Stimulated activated CD4-positive, alpha-beta T cell treated with anti-CD3 and anti-CD28 coated beads, Interleukin-1b, Interleukin-23, amount 100 ng/mL, for 24 hours (primary cell): Measurements from ENCODE around the gene C10orf88.
A peak's percentile ranks its signal among the peaks of the same experiment; 100 is the strongest.
"Not testable (repeated sequence)": the region's sequence is repeated elsewhere in the genome, so short reads cannot be mapped to it uniquely, and the experiment has no call there.

Experiments used
- DNase-seq, 4 experiments: peaks; one replicate each; pipeline ENCODE4 v3.0.0-alpha.2; 2020; ENCODE audit warnings: low read depth in 4 of 4, low spot score in 1 of 4

Gene C10orf88

DNA sequence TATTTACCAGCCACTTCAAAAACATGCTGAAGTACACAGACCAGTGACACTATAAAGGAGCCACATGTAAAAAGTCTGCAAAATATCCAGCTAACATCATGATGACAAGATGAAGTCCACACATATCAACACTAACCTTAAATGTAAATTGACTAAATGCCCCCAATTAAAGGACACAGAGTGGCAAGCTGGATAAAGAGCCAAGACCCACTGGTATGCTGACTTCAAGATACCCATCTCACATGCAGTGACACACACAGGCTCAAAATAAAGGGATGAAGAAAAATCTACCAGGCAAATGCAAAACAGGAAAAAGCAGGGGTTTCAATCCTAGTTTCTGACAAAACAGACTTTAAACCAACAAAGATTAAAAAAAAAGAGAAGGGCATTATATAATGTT, 12.9 kb upstream of the C10orf88 start:
- DNase-seq = no peak

DNA sequence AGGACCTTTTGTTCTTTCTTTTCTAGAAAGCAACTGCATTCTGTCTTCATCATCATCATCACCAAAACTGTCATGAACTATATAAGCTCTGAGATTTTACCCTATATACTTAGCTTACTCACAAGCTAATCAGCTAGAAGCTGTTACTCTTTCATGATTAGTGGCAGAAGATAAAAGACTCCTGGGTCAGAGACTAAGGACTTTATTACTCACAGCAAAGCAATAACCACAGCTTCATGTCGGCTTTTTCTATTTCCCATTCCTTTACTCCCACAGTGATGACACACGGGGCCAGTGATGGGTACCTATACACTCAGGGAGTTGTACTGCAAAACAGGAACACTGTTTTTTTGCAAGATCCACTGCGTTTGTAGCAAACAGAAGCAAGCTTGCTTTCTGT, 8.4 kb upstream of the C10orf88 start:
- no peak for DNase-seq

DNA sequence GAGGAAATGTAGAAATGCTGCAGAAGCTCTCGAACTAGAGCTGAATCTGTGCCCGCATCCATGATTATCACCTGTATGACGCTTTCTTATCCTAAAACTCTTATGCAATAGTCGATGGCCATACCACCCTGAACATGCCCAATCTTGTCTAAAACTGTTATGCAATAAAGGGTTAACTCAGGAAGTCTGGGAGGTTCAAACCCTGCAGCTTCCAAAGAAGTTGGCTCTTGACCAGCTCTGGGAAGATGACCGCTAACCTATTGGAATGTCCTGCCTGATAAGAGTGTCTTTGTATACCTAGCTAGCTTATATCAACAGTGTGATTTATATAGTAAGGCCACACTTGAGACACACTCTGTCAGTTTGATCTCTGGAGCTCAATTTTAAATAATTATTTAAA, 3.4 kb upstream of the C10orf88 start:
- DNase-seq = no peak

DNA sequence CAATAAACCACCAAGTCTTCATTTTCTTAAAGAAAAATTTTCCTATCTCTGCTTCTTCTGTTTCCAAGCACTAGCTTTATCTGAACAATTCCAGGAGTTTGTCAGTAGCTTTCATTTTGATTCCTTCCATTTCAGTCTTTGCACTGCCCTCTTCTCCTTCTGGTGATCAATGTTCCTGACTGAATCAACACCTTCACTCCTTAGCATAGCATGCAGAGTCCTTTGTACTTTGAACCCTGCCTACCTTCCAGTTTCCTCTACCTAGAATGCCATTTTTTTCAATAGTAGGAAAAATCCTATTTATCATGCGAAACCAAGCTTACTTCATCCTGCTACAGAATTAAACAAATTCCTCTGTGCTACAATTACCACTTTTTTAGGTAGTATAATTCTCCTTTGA, 1.9 kb upstream of the C10orf88 start:
- DNase-seq = no peak

DNA sequence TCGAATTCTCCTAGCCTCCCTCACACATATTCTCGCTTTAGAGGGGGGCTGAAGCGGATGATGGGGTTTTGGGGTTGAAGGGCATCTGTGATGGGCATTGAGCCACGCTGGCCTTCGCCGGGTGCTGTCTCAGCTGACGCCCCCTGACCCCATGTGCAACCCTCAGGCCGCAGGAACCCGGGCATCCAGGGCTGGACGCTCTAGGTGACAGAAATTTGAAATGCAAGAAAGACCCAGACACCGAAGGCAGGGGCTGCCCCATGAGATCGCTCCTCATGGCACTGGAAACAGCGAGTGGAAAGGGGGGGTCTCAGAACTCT, 664 bp upstream of the C10orf88 start:
- no peak for DNase-seq

DNA sequence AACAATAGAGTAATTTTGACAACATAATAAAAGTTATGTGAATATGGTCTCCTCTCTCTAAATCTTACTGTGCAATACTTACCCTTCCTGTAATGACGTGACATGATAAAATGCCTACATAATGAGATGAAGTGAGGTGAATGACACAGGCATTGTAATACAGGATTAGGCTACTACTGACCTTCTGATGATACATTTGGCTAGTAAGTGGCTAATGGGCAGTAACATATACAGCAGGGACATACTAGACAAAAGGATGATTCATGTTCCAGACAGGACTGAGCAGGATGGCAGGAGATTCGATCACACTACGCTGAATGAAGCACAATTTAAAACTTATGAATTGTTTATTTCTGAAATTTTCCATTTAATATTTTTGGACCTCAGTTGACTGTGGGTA, 4.7 kb downstream of the C10orf88 start:
- no peak for DNase-seq

DNA sequence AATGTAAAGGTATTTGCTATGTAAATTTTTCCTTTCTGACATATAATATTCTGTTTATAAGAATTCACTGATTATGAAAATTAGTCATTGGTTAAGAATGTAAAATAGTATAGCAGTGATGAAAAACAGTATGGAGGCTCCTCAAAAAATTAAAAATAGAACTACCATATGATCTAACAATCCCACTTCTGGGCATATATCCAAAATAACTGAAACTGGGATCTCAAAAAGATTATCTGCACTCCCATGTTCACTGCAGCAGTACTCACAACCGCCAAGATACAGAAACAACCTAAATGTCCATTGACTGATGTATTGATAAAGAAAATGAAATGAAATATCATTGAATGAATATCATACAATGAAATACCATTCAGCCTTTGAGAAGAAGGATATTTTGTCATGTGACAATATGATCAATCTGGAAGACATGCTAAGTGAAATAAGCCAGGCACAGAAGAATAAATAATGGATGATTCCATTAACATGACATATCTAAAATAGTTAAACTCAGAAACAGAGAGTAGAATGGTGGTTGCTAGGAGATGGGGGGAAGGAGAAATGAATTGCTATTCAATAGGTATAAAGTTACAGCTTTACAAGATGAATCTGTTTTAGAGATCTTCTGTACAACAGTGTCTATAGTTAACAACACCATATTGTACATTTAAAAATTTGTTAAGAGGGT, 14.0 kb downstream of the C10orf88 start:
- no peak for DNase-seq

DNA sequence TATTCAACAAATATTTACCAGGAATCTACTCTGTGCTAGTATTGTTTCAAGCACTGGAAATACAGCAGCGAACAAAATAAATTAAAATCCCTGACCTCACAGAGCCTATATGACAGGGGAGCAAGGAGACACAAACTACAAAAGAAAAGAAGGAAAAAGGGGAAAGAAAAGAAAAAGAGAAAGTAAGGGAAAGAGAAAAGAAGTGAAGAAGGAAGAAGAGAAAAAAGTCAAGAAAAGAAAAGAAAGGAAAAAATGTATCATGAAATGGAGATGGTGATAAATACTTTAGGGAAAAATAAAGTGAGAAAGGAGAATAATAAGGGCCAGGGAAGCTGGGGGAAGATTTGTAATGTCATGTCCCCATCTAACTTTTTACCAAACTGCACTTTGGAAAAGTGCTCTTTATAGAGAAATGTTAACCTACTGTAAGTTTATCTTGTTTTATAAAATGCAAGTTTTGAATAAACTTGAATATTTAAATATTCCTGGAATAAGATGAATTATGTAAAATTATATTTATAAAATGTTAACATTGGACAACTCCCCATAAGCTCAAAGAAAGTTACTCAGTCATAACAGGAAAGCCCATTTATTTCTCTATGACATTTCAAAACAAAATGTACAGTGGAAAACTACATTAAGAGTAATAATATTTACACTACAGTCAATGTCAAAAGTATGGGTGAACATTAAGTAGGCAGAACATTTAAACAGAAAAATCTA, 14.7 kb downstream of the C10orf88 start:
- DNase-seq = no peak

DNA sequence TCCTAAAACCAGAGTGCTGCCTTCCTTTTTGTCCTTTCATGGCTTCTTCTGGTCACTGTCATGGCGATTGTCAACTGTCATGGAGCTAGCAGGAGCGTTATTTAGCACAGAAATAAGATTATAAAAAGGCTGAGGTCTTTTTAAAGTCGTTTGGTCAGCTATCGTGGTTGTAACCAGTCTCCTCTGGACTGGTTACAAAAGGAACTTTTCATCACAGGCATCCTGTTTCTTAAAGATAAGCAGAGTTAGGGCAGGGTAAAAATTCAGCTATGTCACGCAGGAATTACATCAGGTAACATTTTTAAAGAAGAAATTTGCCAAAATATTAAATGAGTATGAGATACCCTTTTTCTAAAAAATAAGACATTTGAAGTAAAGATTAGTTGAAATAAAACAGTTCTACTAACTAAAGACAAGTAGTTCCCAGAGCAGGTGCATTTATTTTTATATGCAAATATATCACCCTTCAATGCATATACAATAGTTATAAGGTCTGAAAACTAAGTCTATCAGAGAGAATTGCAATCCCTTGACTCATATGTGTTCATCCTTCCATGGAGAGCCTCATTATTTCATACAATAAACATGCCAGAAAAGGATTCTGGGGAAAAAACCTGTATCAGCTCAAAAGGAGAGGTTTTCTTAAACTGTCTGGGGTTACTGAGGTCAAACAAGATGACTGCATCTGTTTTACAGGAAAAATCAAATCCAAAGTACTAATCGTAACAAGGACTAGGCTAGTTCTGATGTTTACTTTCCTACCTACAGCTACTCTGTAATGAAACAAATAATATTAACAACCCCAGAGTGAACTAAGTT, 22.7 kb downstream of the C10orf88 start:
- DNase-seq = no peak

DNA sequence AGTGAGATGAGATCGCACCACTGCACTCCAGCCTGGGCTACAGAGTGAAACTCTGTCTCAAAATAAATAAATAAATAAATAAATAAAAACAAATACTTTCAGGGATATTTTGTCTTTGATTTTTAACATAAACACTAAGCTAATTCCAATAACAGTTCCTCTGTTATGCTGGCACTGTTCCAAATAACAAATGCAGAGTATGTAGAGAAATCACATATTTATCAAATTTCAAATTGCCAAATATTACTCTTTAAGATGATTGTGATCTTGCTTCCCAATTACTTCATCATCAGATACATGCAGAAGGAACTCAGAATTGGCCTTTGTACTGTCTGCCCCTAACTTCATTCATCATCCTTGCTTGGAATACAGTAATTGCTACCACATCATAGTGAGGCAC, 23.9 kb downstream of the C10orf88 start:
- DNase-seq = no peak

DNA sequence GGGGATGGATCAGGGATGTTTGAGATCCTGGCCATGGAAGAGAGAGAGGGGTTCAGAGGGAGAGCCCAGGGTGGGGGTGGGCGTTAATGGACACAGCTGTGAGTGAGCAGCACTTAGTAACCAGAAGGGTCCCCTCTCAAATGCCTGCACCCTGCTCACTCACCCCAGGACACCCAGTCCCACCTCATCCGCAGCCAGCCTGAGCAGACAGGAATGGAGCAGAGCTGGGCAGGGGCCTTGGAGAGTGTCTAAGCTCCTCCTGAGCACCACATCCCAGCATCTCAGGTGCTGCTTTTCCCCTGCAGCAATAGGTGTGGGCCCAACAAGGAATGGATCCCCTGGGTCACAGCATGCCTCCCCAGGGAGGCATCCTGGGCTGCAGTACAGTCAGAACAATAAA, 38.3 kb downstream of the C10orf88 start:
- DNase-seq = no peak

DNA sequence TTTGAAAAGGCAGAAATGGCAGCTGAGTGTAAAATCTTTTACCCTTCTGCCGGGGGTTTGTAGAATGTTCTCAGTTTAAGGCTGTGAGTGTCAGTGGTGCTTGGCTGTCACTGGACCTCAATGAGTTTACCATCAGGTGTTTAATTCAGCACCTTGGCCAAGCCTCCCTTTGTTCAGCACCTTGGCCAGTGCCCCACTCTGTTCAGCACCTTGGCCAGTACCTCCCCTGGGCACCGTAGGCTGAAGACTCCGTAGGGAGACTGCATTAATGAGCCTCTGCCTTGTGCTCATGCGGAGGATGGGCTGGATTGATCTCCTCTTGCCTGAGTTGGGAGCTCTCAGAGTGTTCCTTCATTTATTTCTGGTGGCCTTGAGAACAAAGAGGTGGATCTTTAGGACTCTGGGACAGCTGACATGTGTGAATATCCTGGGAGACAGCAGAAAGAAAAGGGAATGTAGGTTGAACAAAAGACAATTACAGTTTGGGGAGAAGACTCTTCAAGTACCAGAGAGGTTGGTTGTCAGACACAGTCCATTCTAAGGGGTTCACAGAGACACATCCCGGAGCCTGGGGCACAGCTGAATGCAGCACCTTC, 42.0 kb downstream of the C10orf88 start:
- DNase-seq = peak in 3 of 4 experiments; percentile 11 to 30 (median 12)

DNA sequence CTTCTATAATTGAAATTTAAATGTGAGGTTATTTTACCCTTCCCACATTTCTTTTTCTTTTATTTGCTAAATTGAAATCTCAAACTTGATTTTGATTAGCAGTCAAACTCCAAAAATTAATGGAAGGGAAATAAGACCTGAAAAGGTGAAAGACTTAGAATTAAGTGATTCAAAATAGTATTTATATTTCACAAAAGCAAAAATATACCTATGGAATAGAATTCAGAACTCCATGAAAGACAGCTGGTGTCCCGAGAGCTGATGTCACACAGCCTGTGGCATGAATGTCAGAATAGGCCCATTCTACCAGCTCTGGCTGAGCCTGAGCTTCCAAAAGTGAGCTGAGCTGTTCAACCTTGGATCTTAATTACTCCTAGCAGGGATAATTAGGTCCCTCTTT, 43.7 kb downstream of the C10orf88 start, which contains the start of gene FAM24A:
Gene FAM24A, plus strand, starts transcription at position 301 of the 400 bp plus-strand sequence. CDS start 1,025 bp downstream, outside the sequence.
- no peak for DNase-seq

DNA sequence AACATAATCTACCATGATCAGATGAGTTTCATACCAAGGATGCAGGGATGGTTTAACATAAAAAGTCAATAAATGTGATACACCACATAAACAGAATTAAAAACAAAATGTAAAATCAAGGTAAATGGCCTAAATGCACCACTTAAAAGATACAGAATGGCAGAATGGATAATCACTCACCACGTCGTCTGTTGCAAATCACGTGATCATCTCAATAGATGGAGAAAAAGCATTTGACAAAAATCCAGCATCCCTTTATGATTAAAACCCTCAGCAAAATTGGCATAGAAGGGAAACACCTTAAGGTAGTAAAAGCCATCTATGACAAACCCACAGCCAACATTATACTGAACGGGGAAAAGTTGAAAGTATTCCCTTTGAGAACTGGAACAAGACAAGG, 50.2 kb downstream of the C10orf88 start:
- not testable (repeated sequence) for DNase-seq

DNA sequence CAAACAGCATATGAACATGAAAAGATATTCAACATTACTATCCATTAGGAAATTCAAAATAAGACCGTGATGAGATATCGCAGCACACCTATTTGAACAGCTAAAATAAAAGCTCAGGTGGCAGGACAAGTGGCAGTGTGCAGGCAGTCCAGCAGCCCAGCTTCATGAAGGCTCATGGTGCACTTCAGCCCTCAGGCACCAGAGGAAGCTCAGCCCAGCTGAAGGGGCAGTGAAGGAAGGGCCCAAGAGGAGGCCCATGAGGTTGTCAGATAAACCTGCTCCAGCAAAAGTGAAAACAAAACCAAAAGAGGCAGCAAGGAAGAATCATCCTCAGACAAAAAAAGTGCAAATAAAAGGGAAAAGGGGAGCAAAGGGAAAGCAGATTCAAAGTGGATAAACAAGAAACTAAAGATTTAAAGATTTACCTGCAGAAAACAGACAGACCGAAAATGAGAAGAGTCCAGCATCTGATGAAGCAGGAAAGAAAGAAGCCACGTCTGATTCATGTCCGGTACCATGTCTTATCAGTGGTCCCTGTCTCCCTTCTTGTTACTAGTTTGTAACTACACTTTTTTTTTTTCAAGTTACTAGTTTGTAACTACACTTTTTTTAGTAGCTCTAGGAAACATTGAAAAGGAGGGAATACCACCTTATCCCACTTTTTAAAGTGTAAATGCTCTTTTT, 59.6 kb downstream of the C10orf88 start:
- no peak for DNase-seq

DNA sequence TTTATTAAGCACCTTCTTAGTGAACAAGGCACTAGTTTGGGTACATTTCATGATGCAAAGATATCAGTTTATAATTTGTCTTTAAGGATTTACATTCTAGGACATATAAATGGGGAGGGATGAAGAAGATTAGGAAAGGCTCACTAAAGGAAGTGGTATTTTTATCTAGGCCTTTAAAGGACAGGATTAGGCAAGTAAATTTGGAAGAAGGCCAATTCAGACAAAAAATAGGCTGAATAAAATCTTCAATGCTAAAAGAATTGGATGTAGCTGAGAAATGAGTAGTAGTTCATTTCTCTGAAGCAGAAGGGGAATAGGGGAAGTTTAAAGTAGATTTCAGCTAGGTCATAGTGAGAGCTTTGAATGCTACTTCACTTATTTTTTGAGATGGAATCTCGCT, 69.9 kb downstream of the C10orf88 start:
- DNase-seq = no peak

DNA sequence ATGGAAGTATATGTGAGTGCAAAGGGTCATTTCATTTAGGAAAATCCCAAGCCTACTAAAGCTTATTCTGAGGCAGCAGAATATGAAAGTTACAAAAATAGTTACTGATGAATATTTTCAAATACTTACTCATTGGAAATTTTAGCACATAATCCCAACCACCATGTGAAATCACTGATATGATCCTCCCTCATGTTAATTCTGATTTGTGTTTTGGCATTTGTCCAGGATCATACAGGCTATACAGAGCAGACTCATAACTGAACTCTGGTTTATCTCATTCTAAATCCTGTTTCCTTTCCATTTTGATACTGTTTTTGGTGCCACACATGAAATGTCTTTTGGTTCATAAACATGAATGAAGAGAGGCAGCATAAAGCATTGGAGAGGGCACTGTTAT, 71.3 kb downstream of the C10orf88 start:
- no peak for DNase-seq
